NT2/D1 (cell line): Measurements from ENCODE around the gene ACLY.

Source experiments
- SUZ12 ChIP-seq: IDR thresholded peaks from 2 replicates; pipeline ENCODE4 v1.6.1; 2011; ENCODE audit not compliant: insufficient read length, insufficient read depth; ENCODE audit errors: extremely low read depth
- YY1 ChIP-seq: IDR thresholded peaks from 2 replicates; pipeline ENCODE4 v1.6.1; 2011; ENCODE audit not compliant: insufficient read length, insufficient read depth
- ZNF274 ChIP-seq: IDR thresholded peaks from 2 replicates; pipeline ENCODE4 v1.6.1; 2011; ENCODE audit warnings: mild to moderate bottlenecking, low read depth, low read length

- no peak for TF ChIP-seq ZNF274
- TF ChIP-seq YY1, result no peak
- TF ChIP-seq SUZ12, result no peak
Measured at GRCh38 chr17:41825175-41825845, 93.4 kb downstream of the ACLY start.
